Stimulated activated naive CD8-positive, alpha-beta T cell treated with anti-CD3 and anti-CD28 coated beads, Interleukin-15, Interleukin-2, amounts not matched to agents 100 U/mL and 50 U/mL, for 24 hours (primary cell): ENCODE data around the gene PXDC1.

ENCODE experiments used
- ATAC-seq: fragments of 150-1000 bp; cut with Tn5 transposase; one replicate; pipeline ENCODE4 v1.10.0; 2021
- DNase-seq: peaks from one replicate; pipeline ENCODE4 v3.0.0; 2021

The PXDC1 gene, protein sequence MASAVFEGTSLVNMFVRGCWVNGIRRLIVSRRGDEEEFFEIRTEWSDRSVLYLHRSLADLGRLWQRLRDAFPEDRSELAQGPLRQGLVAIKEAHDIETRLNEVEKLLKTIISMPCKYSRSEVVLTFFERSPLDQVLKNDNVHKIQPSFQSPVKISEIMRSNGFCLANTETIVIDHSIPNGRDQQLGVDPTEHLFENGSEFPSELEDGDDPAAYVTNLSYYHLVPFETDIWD

DNA sequence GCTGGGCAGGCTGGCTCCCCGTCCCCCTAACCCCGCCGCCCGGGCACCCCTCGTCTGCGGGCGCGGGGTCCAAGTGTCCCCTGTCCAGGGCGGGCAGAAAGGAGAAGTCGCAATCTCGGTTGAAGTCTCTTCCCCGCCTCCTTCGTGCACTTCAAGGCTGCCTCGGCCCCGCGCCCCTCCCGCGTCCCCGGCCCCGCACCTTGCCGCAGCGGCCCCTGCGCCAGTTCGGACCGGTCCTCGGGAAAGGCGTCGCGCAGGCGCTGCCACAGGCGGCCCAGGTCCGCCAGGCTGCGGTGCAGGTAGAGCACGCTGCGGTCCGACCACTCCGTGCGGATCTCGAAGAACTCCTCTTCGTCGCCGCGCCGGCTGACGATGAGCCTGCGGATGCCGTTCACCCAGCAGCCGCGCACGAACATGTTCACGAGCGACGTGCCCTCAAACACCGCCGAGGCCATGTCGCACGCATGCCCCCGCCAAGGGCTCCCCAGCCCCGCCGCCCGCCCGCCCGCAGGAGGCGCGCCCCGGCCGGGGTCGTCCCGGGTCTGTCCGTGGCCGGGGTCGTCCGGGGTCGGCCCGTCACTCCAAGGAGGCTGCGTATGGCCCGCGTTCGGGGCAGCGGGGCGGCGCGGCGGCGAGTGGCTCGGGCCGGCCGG is at the start of gene PXDC1:
TSS of gene PXDC1 (minus strand) at position 637 of the 653 bp plus-strand sequence. CDS start at position 455, 182 bp downstream.
- peak; percentile 22 for DNase-seq
- no peak for ATAC-seq

DNA sequence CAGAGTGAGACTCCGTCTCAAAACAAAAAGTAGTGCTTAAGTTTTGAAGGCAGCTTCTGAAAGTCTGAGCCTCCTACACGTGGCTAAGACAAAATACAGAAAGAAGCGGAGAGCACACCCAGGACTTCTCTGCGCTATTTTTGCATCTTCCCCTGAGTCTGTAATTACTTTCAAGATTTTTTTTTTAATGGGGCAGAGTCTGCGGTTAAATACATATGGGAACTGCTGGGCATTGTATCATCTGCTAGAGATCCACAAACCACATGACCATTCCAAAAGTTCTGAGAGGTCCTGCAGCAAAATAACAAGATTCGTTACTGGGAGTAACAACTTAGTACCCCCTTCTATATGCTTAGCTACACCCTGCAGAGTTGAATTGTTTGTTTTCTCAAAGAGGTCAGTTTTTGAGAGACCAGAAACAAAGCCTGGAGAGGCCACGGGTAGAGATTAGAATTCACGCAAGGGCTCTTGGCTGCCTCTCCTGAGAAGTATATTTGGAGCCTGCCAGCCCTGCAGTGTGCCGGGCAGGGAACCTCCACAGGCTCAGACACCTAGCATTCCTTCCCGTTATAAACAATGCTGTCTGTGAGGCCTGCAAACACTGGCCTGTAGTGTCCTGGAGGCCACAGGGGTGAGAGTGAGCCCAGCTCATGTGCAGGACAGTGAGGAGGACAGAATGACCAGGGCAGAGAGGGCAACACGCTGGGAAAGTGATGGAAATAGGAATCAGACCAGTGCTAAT is 49.5 kb upstream of the PXDC1 start:
- DNase-seq (no peak), ATAC-seq (no peak)

DNA sequence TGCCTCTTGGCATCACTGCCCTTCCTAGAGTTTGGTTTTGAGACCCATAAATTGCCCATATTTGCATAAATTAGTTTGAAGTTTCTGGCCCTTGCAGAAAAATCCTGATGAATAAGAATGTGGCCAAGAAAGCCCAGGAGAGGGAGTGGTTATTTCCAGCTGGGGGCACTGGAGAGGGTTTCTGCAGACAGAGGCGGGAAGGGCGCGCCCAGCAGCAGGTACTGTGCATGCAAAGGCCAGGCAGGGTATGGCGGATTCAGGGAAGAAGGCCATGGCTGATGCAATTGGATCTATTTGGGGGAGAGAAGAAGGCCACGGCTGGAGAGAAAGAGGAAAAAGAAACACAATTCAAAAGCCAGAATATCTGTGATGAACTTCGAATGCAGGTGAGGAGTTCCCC is 48.2 kb upstream of the PXDC1 start:
- ATAC-seq (no peak), DNase-seq (no peak)

DNA sequence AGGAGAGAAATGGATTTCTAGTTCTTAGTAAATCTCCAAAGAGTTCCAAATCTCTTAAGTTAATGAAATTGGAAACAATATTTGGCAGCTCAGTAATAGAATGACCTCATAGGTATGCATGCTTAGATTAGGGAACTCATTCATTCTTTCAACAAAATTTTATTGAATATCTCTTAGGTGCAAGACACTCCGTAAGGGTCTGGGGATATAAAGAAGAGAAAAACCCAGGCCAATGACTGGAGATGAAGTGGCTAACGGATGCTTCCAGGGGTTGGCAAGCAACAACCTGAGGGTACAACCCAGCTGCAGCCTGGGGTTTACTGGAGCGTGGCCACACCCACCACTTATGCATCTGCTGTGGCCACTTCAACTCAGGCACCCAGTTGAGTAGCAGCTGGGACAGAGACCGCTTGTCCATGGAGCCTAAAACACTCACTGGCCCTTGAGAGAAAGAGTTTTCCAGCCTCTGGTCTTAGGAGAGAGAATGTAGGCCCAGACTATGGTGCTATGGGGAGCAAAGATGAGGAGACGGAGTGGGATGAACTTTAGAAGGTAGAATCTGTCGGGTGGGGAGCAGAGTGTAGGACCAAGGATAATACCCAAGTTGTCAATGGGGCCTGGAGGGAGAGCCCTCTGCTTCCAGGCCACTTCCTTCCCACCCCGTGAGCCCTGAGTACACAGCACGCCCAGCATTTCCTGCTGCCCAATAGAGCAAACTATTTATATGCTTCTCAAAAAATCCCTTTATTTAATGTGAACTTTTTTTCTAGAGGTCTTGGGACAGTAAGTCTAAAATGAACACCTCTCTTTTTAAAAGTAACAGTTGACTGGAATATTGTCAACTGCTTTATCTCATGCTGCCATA is 46.8 kb upstream of the PXDC1 start:
- no peak for ATAC-seq
- no peak for DNase-seq

DNA sequence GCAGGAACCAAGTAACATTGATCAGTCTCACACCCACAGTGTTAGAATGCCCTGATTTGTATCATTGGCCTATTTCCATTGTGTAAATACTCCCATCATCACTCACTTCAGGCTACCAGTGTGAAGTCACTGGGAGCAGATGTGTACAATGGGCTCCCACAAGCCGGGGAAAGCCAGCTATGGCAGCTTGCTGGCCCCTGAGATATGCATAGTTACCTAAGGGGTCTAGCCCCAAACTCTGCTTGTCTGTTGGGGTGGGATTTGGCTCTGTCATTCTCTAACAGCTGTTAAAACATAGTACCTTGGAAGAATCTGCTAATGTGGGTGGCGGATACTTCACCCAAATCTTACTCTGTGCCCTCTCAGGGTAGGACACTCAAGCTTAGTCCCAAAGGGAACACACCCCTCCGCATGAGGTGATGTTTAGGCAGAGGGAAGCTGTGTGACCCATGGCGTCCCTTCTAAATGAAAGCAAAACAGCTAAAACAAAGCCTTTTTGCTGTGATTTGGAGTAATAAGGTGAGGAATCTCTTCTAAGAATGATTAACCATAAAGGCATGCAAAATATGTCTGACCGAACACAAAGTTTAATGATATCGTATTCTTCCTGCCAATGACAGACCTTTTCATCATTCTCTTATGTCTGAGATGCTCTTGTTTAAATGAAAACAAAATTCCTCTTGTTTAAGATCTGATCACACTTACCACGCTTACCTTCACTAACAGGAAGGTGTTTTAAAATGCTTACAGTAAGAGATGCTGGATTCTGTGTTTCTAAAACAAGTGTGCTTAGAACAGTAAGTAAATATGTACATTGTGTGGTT is 45.9 kb upstream of the PXDC1 start:
- ATAC-seq = no peak

DNA sequence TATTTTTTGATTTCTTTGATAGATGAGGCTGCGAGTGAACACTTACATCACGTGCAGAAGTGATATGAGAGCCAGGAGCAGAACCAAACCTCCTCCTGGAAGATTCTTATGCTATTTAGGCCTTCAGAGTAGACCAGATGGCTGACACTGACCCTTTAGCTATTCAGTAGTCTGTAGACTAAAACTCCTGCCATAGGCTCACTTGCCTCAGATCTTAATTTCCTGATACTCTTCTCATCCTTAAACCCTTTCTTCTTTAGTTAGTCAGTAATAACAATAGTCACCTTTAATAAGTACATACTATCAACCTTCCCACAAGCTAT is 45.2 kb upstream of the PXDC1 start:
- ATAC-seq (no peak), DNase-seq (no peak)

More for the DNA sequence above, 45.9 kb upstream of the PXDC1 start:
- no peak for DNase-seq

DNA sequence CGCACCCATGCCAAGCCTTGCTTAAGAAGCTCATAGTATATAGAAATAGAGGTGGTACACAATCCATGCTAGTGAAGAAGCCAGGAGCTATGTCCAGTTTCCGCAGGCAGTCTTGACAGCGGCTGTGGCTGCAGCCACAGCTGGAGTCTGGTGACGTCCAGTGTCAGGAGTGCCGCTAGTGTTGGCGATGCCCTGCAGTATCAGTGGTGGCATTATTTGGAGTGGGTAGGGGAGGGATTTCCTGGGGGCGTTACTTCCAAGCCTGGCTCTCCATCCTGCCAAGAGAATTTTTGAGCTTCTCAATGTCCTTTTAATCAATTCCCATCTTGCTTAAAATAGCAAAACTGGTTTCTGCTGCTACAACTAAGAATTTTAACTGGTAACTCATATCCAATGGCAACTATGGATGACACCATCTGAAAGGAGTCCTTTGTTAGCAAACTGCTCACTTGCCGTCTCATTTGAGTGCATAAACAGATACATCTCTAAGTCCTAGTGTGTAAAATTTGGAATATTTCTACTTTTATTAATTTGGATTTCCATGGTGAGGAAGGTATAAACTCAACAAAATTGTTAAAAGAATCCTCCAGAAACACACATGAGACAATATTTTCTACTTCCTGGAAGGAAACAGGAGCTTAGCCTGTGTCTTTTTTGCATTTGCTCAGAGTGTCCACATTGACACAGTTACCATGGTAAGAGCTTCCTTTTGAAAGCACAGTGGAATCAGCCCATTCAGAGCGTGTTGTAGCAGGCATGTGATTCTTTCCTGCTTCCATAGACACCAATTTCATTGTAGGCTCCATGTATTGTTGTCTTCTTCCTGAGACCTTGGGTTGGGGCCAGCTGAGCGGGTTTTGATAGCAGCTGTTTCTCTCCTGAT is 44.6 kb upstream of the PXDC1 start:
- DNase-seq (no peak), ATAC-seq (no peak)

DNA sequence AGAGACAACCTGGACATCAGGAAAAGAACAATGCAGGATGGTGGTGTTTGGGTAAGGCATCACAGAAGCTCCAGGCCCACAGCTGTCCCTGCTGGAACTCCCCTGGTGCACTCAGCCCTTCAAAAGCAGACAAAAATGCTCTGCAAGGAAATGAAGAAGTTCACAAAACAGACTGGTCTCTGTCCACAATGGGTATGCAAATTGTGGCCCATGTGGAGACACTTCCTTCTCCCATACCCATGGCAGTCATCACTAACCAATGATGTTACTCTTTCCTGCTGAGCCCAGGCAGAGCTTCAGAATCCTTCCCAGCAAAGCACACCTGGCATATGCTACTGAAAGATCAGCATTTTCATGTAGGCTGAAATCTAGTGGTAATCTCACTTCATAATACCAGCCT is 42.6 kb upstream of the PXDC1 start:
- DNase-seq = no peak

DNA sequence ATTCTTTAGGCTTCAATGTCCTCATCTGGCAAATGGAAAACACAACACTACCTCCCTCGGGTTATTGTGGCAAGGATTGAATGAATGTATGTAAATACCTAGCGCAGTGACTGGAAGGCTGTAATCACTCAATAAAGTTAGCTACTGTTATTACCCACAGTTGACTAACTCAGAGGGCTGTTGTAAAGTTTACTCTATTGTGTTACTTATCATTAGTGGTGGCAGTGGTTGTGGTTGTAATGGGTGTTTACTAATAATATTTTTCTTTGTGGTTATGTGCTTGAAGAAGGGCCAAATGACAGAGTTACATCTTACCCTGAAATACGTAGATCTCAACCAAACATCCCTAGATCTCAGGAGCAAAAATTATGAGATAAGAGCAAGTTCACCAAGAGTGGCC is 42.0 kb upstream of the PXDC1 start:
- no peak for DNase-seq
- ATAC-seq = no peak

More for the DNA sequence above, 42.6 kb upstream of the PXDC1 start:
- no peak for ATAC-seq

DNA sequence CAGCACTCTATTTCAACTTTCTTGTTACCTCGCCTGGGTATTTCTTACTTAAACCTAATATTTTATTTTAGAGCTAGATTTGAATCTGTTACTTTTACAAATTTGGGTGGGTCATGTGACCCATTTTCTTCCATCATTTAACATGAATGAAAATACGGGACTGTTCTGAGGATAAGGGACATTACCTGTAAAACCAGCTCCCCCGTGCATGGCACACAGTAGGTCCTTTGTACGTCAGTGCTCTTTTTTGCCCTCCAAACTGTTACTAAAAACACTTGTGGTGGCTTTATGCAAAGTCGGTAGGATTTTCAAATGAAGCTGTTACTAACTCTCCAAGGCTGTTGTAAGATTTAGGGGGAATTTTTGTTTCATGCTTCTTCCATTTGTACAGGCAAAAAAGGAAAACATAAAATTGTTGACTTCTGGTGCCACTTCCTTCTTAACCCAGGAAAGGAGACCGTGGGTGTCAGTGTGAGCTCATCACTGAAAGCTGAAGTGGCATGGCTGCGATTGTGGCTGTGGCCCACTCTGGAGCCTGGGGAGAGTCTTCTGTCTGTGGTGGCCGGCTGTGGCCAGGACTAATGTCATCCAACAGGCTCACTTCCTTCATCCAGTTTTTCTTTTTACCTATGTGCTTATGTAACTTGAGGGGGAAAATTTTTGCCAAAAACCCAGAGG is 40.2 kb upstream of the PXDC1 start:
- ATAC-seq = no peak
- peak; percentile 6 for DNase-seq

DNA sequence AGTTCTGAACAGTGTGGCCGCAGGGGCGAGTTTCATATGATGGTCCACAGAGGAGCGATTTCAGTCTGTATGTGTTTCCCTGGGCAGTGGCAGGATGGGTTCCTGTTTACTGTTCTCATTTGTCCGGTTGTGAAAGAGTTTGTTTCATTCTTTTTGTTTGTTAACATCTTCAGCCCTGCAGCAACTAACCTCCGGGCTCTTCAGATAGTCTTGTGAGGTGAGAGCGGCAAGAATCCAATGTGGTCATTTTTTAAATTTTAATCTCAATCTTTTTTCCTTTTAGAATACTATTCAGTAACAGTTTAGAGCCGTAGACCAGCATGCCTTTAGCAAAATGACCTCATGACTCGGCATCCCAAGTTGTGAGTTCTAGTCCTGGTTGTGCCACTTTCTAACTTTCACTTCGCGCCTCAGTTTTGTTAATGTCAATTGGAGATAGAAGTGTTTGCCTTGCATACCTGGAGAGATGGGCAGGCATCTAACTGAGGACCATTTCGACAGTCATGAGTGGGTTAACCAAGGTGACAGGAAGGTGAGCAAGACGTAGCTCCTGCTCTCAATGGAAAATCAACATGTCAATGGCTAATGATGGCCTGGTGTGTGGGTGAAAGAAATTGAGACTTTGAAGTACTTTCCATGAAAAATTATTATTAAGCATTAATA is 38.5 kb upstream of the PXDC1 start:
- ATAC-seq (no peak), DNase-seq (no peak)

DNA sequence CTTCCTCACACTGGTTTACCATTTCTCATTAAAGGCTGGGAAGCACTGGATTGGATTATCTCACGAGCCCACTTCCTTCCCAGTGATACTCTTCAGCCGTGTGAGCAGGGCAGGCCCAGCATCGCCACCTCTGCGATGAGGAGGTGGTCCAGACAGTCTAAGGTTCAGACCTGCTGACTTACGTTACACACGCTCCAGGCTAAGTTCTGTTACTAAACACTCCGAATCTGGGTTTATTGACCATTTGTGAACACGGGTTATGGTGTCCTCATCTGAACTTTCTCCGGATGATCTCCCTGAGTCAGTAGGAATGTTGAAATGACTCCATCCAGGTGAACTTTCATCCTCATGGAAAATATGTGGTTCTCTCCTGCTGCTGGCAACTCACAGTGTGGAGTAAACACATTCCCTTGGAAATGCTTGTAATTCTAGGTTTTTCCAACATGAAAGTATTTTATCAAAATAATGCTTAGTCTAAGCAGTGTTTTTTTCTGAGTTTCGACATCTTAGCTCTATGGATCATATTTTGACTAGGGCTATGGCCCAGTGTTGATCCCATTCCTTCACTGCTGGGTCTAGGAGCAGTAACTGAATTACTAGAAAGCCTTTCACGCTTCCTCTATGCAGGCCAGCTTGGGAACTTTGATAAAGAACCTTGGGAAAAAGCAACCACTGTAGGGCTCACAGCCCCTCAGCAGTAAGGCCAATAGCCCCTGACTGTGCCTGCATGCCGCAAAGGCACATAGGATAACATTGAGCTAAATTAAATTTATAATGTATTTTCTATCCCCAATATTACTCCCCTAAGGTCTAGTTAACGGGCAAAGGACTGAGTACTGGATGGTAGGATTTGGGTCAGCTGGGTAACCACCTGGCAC is 37.7 kb upstream of the PXDC1 start:
- DNase-seq (no peak), ATAC-seq (no peak)

DNA sequence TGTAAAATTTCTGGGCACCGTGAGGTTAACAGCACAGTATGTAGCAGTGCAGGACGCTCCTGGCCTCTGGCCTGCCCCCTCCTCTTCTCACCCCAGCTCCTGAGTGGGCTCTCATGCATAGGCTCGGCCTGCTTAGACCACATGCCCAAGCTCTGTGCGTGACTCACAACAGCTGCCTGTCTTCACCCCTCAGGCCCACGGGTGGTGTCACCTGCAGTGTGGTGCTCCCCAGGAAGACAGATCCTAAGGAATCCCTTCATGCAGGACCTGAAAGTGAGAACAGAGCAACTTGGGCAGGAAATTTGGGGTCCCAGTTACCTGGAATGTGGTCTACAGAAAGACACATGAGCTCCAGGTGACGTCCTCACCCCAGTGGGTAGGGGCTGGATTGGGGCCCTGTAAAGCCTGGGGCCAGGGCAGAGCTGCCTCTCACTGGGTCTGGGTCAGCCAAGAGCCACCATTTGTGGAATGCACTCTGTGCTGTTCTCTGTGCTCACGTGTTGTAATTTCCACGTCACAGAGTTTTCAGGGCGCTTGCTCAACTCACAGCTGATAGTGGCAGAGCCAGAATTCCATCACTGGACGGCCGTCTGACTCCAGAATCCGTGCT is 37.0 kb upstream of the PXDC1 start:
- DNase-seq (no peak), ATAC-seq (no peak)

DNA sequence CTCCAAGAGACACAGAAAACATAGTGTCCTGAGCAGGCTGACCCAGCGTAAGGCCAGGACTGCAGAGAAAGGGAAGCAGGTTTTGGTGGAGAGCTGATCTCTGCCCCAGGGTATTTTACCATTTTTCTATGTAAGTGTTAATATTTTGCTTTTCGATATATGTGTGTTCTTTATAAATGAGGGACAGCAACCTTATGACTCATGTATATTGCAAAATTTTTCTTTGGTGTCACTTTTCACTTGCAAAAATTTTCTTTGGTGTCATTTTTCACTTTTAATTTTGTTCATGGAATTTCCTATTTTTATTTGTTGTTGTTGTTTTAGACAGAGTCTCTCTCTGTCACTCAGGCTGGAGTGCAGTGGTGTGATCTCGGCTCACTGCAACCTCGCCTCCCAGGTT is 34.6 kb upstream of the PXDC1 start:
- DNase-seq (no peak), ATAC-seq (no peak)

DNA sequence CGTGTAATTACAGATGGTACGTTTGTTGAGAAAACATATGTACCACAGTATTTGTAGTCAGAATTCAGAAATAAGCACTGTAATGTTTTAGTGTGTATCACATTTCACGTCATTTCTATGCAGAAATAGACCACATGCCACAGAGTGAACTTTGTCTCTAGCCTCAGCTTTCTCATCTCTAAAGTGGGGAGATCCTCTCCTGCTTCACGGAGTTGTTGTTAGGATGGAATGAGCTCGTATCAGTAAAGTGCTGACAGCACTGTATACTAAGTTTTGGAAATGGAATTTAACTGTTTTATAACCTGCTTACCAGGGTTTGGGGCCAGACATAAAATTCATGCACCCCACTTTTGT is 34.2 kb upstream of the PXDC1 start:
- DNase-seq (no peak), ATAC-seq (no peak)

DNA sequence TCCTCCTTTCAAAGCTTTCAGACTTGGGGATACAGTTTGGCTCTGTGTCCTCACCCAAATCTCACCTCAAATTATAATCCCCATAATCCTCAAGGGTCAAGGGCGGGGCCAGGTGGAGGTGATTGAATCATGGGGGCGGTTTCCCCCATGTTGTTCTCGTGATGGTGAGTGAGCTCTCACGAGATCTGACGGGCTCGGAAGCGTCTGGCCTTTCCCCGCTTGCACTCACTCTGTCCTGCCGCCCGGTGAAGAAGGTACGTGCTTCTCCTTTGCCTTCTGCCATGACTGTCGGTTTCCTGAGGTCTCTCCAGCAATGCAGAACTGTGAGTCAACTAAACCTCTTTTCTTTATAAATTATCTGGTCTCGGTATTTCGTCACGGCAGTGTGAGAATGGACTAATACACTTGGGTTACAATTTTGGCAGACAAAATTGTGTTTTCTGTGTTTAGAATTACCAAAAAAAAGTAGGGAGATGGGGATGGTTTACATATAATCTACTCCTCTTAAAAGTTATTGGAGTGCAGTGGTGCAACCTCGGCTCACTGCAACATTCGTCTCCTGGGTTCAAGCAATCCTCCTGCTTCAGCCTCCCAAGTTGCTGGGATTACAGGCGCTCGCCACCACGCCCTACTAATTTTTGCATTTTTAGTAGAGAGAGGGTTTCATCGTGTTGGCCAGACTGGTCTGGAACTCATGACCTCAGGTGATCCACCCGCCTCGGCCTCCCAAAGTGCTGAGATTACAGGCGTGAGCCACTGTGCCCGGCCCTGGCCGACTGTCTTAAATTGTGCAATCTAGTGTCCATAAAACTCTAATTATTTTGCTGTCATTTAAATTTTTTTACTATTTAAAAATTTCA is 33.6 kb upstream of the PXDC1 start:
- DNase-seq (no peak), ATAC-seq (no peak)

DNA sequence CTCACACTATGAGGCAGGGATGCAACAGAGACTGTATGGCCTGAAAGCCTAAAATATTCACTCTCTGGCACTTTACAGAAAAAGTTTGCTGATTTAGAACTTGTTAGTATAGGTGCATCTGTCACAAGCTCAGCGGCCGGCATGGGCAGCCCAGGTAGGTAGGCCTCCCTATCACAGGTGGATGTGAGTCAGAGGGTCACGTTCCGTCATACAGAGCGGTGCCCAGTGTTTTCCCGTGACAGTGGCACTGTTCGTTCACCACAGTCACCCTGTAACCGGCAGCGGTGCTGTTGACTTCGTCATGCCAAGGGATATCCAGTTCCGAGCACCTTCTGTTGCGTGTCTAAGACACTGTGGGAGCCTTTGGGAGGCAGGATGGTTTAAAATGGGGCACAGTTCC is 32.9 kb upstream of the PXDC1 start:
- ATAC-seq = no peak
- no peak for DNase-seq
